A549 (cell line): ENCODE results near the gene TGFBRAP1. TPM values are rescaled to one million over a fixed set of nuclear protein-coding genes. Genes with fewer than 3 reads are reported as not detected.

ENCODE experiments used
- ATAC-seq, 2 experiments: fragments of 200-7000 bp in 1 of 2; fragments of >200 bp in 1 of 2; cut with Nextera tagmentation in 1 of 2; cut with Tn5 transposase in 1 of 2; 3 replicates each; pipeline versions ENCODE4 v1.8.0 to v1.9.1; 2018 to 2020; ENCODE audit warnings: mild to moderate bottlenecking in 1 of 2, moderate library complexity in 1 of 2
- CTCF ChIA-PET: fragments of 300-600 bp; sonication (Branson Sonifier 250); formaldehyde crosslinking; extraction: SDS; loops from one replicate; lab custom pipeline; 2021; ENCODE audit warnings: antibody characterized with exemption, inconsistent platforms; lab: Yijun Ruan, JAX
- POLR2A ChIA-PET: fragments of 350-600 bp; formaldehyde crosslinking; extraction: SDS; loops from one replicate; lab custom pipeline; 2021; ENCODE audit warnings: antibody characterized with exemption, inconsistent platforms; lab: Yijun Ruan, JAX
- DNase-seq, 2 experiments: peaks; one replicate each; pipeline versions ENCODE4 v3.0.0 to v3.0.0-alpha.2; 2011 to 2016; ENCODE audit warnings: low read depth in 1 of 2, low spot score in 1 of 2
- FAIRE-seq: peaks from 2 replicates; lab custom pipeline; 2011; peaks lifted over from hg19 to GRCh38; lab: Jason Lieb, UNC
- H3K27ac ChIP-seq, 2 experiments: fragments of >200 bp; sonication (Bioruptor Twin); formaldehyde crosslinking; 3 replicates each; pipeline ENCODE4 v1.5.1; 2016 to 2017
- H3K4me1 ChIP-seq: fragments of >200 bp; sonication (Bioruptor Twin); formaldehyde crosslinking; 3 replicates; pipeline ENCODE4 v1.6.1; 2016
- H3K4me2 ChIP-seq: fragments of >200 bp; sonication (Bioruptor Twin); formaldehyde crosslinking; 3 replicates; pipeline ENCODE4 v1.6.1; 2016
- H3K4me3 ChIP-seq: fragments of >200 bp; sonication (Bioruptor Twin); formaldehyde crosslinking; 3 replicates; pipeline ENCODE4 v1.5.1; 2016
- H3K9me3 ChIP-seq: fragments of >200 bp; sonication (Bioruptor Twin); formaldehyde crosslinking; 3 replicates; pipeline ENCODE4 v1.6.1; 2016
- CBX2 ChIP-seq: fragments of 200-600 bp; sonication (generic); IDR thresholded peaks from 2 replicates; pipeline ENCODE4 v1.6.1; 2016; ENCODE audit warnings: low read depth, mild to moderate bottlenecking, borderline replicate concordance
- CEBPB ChIP-seq, 2 experiments: fragments of >200 bp in 1 of 2; sonication (Bioruptor Twin) in 1 of 2; formaldehyde crosslinking in 1 of 2; IDR thresholded peaks; 2 replicates each; pipeline ENCODE4 v1.6.1; 2012 to 2016
- CHD2 ChIP-seq: fragments of 150-350 bp; IDR thresholded peaks from 2 replicates; pipeline ENCODE4 v1.6.1; 2014; ENCODE audit warnings: low read length; ENCODE audit not compliant: partially characterized antibody
- EHMT2 ChIP-seq: fragments of 200-600 bp; sonication (generic); IDR thresholded peaks from 2 replicates; pipeline ENCODE4 v1.6.1; 2016; ENCODE audit warnings: antibody characterized with exemption, low read depth, mild to moderate bottlenecking, moderate library complexity
- EP300 ChIP-seq, 2 experiments: fragments of >200 bp; sonication (Bioruptor Twin); formaldehyde crosslinking; IDR thresholded peaks; 2 replicates in 1 of 2; 3 replicates in 1 of 2; pipeline ENCODE4 v1.6.1; 2016 to 2017
- FOSL2 ChIP-seq, 2 experiments: fragments of 450-650 bp in 1 of 2; fragments of >200 bp in 1 of 2; sonication (Bioruptor Twin) in 1 of 2; formaldehyde crosslinking; IDR thresholded peaks; 2 replicates each; pipeline versions ENCODE4 v1.5.0 to v1.6.1; 2016 to 2020; ENCODE audit warnings: mild to moderate bottlenecking in 1 of 2, moderate library complexity in 1 of 2
- FOXS1 ChIP-seq: fragments of 250-450 bp; sonication (Bioruptor Pico); IDR thresholded peaks from 2 replicates; pipeline ENCODE4 v1.5.0; 2020; ENCODE audit warnings: mild to moderate bottlenecking, moderate library complexity
- GATA3 ChIP-seq: IDR thresholded peaks from 2 replicates; pipeline ENCODE4 v1.6.1; 2012; ENCODE audit warnings: borderline replicate concordance
- HOXA7 ChIP-seq: fragments of 250-450 bp; sonication (Bioruptor Pico); IDR thresholded peaks from 2 replicates; pipeline ENCODE4 v1.5.0; 2020; ENCODE audit warnings: mild to moderate bottlenecking, moderate library complexity
- HOXB13 ChIP-seq: fragments of 250-450 bp; sonication (Bioruptor Pico); IDR thresholded peaks from 2 replicates; pipeline ENCODE4 v1.5.0; 2020; ENCODE audit warnings: low read depth, mild to moderate bottlenecking, moderate library complexity
- HOXB5 ChIP-seq: fragments of 250-450 bp; sonication (Bioruptor Pico); IDR thresholded peaks from 2 replicates; pipeline ENCODE4 v1.5.0; 2020; ENCODE audit warnings: mild to moderate bottlenecking, moderate library complexity
- JUN ChIP-seq, 2 experiments: fragments of >200 bp; sonication (Bioruptor Twin); formaldehyde crosslinking; IDR thresholded peaks; 2 replicates in 1 of 2; 3 replicates in 1 of 2; pipeline ENCODE4 v1.6.1; 2016 to 2017
- JUNB ChIP-seq: fragments of >200 bp; sonication (Bioruptor Twin); formaldehyde crosslinking; IDR thresholded peaks from 2 replicates; pipeline ENCODE4 v1.6.1; 2016
- KDM1A ChIP-seq: fragments of 200-600 bp; sonication (generic); IDR thresholded peaks from 2 replicates; pipeline ENCODE4 v1.6.1; 2016; ENCODE audit warnings: low read depth, mild to moderate bottlenecking
- MAFK ChIP-seq: fragments of 450-650 bp; IDR thresholded peaks from 2 replicates; pipeline ENCODE4 v1.6.1; 2014; ENCODE audit not compliant: partially characterized antibody
- MYC ChIP-seq: IDR thresholded peaks from 2 replicates; pipeline ENCODE4 v1.6.1; 2012; ENCODE audit warnings: mild to moderate bottlenecking, inconsistent platforms, low read length, improper control_type of control experiment, borderline replicate concordance
- NPAS2 ChIP-seq: fragments of 250-450 bp; sonication (Bioruptor Pico); IDR thresholded peaks from 2 replicates; pipeline ENCODE4 v1.8.0; 2022; ENCODE audit warnings: mild to moderate bottlenecking, moderate library complexity, borderline replicate concordance
- PHF8 ChIP-seq: fragments of 200-600 bp; sonication (generic); IDR thresholded peaks from 2 replicates; pipeline ENCODE4 v1.6.1; 2016; ENCODE audit warnings: low read depth, mild to moderate bottlenecking, antibody characterized with exemption, moderate library complexity, borderline replicate concordance
- POLR2A ChIP-seq: IDR thresholded peaks from 2 replicates; pipeline ENCODE4 v1.6.1; 2012; ENCODE audit warnings: mild to moderate bottlenecking, low read length
- ZC3H11A ChIP-seq: fragments of 450-650 bp; IDR thresholded peaks from 2 replicates; pipeline ENCODE4 v1.6.1; 2014; ENCODE audit warnings: antibody characterized with exemption, mild to moderate bottlenecking
- ZNF302 ChIP-seq: fragments of 250-450 bp; sonication (Bioruptor Pico); IDR thresholded peaks from 2 replicates; pipeline ENCODE4 v1.9.0; 2021; ENCODE audit warnings: inconsistent platforms, mild to moderate bottlenecking, moderate library complexity
- ZSCAN20 ChIP-seq: fragments of 250-450 bp; sonication (Bioruptor Pico); IDR thresholded peaks from 2 replicates; pipeline ENCODE4 v1.8.0; 2022; ENCODE audit warnings: mild to moderate bottlenecking, moderate library complexity
- WGBS: methylation state at CpG from one replicate; pipeline ENCODE4 v1.1.6; 2017; ENCODE audit errors: missing lambda C conversion rate; 5-methylcytosine and 5-hydroxymethylcytosine counted together
- polyA plus RNA-seq, 4 experiments: library from polyadenylated mRNA; depleted of rRNA in 3 of 4; stranded (reverse); fragments of >200 nt; fragmentation: RNase III in 1 of 4; extraction: RNeasy Plus Mini Kit Qiagen cat#74134 plus additional on column Dnase treatment in 1 of 4; gene quantifications; 2 replicates in 3 of 4; 3 replicates in 1 of 4; pipeline ENCODE4 v1.2.3, GENCODE V29; 2011 to 2017
- TF ChIP-seq, protein P1 (sequence below): IDR thresholded peaks from 2 replicates; pipeline ENCODE4 v1.6.1; 2012
- TF ChIP-seq, protein P2 (sequence below): IDR thresholded peaks from 2 replicates; pipeline ENCODE4 v1.6.1; 2012
- TF ChIP-seq, protein P3 (sequence below): fragments of 150-350 bp; IDR thresholded peaks from 2 replicates; pipeline ENCODE4 v1.6.1; 2014; ENCODE audit warnings: low read depth, mild to moderate bottlenecking, low read length
- TF ChIP-seq, protein P4 (sequence below): IDR thresholded peaks from 2 replicates; pipeline ENCODE4 v1.6.1; 2012; ENCODE audit warnings: low read depth, borderline replicate concordance
- TF ChIP-seq, protein P5 (sequence below): fragments of 450-650 bp; IDR thresholded peaks from 2 replicates; pipeline ENCODE4 v1.6.1; 2014; ENCODE audit warnings: antibody characterized with exemption
- TF ChIP-seq, protein P6 (sequence below): fragments of >200 bp; sonication (Bioruptor Twin); formaldehyde crosslinking; IDR thresholded peaks from 3 replicates; pipeline ENCODE4 v1.5.1; 2016

Gene TGFBRAP1
- polyA plus RNA-seq, 2 of the 4 experiments (the other 2 are of a cell fraction), result 9.0 to 13.7 TPM

DNA sequence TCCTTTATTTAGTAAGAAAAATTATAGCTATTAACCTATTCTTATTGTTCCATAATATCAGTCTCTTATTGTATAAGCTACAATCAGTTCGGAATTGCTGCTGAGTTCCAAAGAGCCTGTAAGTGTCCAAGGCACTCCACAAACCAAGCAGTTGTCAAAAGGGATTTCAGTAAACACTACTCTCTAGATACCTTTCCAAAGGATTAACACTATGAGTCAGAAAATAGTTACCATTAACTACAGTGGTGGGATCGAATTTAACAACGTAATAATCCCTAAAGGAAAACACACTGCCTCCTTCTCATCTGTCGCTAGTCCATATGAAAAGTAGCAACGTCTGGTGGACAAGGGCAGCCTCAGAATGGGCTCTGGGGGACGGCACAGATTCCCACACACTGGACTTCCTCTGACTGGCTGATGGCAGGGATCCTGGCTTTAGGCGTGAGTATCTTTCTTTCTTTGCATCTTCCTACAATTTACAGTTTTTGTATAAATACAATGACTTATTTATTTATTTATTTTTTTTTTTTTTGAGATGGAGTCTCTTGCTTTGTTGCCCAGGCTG is 8.8 kb downstream of the TGFBRAP1 start:
- no peak for FAIRE-seq
- ChIA-PET POLR2A (no interaction called here), CTCF (interaction anchor here (2.3 kb wide), 1 partner anchor 26 kb away, joined by 9 read pairs; no protein-coding TSS in a partner anchor)

DNA sequence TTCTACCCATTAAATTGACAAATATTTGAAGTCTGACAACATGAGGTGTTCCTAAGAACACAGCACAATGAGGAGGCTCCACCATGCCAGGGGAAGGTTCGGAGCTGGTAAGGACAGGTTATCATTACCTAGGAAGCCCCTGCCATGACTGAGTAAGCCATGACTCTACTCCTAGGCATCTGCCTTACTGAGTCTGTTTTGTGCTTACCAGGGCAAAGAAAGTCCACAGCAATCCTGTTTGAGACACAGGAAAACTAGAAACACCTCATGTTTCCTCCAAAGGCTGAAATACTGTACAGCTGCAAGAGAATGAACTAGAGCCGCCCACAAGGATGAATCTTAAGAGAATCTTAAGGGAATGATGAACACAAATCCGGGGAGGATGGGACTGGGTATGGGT is 11.6 kb downstream of the TGFBRAP1 start:
- WGBS, result 95% methylated on average over 3 of the region's 3 CpGs
- no peaks in the 10 kb centered on the region for H3K9me3 ChIP-seq
- ChIA-PET POLR2A (no interaction called here), CTCF (interaction anchor here (1.7 kb wide), 1 partner anchor 12 kb away, joined by 5 read pairs; the partner anchor contains the start of gene TGFBRAP1)
- ATAC-seq (no peak), FAIRE-seq (no peak), DNase-seq (no peak)
- H3K4me1 ChIP-seq, result no peaks in the 10 kb centered on the region
- TF ChIP-seq POLR2A, result no peak
- TF ChIP-seq EHMT2, result no peak
- TF ChIP-seq, protein P1, sequence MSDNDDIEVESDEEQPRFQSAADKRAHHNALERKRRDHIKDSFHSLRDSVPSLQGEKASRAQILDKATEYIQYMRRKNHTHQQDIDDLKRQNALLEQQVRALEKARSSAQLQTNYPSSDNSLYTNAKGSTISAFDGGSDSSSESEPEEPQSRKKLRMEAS, result no peak
- no peak for TF ChIP-seq CHD2
- no peak for TF ChIP-seq MYC
- no peak for TF ChIP-seq FOSL2 (IDR thresholded peaks at IDR 0.05)
- no peak for TF ChIP-seq FOSL2 (CRISPR knock-in tag; IDR thresholded peaks at IDR 0.05)
- no peak for TF ChIP-seq ZC3H11A
- no peak for TF ChIP-seq ZNF302 (CRISPR knock-in tag)
- H3K27ac ChIP-seq, result no peak overlapping the region
- H3K4me2 ChIP-seq, result no peak overlapping the region
- H3K4me3 ChIP-seq, result no peak overlapping the region

More for the DNA sequence above, 8.8 kb downstream of the TGFBRAP1 start:
- TF ChIP-seq, protein P2, sequence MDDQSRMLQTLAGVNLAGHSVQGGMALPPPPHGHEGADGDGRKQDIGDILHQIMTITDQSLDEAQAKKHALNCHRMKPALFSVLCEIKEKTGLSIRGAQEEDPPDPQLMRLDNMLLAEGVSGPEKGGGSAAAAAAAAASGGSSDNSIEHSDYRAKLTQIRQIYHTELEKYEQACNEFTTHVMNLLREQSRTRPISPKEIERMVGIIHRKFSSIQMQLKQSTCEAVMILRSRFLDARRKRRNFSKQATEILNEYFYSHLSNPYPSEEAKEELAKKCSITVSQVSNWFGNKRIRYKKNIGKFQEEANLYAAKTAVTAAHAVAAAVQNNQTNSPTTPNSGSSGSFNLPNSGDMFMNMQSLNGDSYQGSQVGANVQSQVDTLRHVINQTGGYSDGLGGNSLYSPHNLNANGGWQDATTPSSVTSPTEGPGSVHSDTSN, result no peak
- TF ChIP-seq JUN (IDR thresholded peaks at IDR 0.05), result no peak
- no peak for TF ChIP-seq CEBPB (IDR thresholded peaks at IDR 0.05)
- TF ChIP-seq NPAS2 (CRISPR knock-in tag), result no peak
- TF ChIP-seq, protein P3, sequence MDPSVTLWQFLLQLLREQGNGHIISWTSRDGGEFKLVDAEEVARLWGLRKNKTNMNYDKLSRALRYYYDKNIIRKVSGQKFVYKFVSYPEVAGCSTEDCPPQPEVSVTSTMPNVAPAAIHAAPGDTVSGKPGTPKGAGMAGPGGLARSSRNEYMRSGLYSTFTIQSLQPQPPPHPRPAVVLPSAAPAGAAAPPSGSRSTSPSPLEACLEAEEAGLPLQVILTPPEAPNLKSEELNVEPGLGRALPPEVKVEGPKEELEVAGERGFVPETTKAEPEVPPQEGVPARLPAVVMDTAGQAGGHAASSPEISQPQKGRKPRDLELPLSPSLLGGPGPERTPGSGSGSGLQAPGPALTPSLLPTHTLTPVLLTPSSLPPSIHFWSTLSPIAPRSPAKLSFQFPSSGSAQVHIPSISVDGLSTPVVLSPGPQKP, result no peak
- TF ChIP-seq, protein P4, sequence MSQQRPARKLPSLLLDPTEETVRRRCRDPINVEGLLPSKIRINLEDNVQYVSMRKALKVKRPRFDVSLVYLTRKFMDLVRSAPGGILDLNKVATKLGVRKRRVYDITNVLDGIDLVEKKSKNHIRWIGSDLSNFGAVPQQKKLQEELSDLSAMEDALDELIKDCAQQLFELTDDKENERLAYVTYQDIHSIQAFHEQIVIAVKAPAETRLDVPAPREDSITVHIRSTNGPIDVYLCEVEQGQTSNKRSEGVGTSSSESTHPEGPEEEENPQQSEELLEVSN, result no peak
- no peak for TF ChIP-seq EP300 (IDR thresholded peaks at IDR 0.05)
- no peak for TF ChIP-seq ZC3H11A
- no peak for TF ChIP-seq ZSCAN20 (CRISPR knock-in tag)
- TF ChIP-seq PHF8, result no peak
- no peak for TF ChIP-seq FOXS1 (CRISPR knock-in tag)
- no peak for TF ChIP-seq KDM1A
- no peak for TF ChIP-seq GATA3
- TF ChIP-seq CBX2, result no peak
- TF ChIP-seq HOXA7, result no peak
- DNase-seq, result no peak
- 0 out of 3 replicates have a peak, but pooled peaks cover 4% of the 10 kb centered on the region for H3K4me1 ChIP-seq
- no peak overlapping the region for H3K4me2 ChIP-seq
- H3K27ac ChIP-seq, result no peak overlapping the region
- 83% methylated on average over 7 of the region's 7 CpGs for WGBS
- no peak overlapping the region for H3K4me3 ChIP-seq
- ATAC-seq, result no peak
- H3K9me3 ChIP-seq, result no peaks in the 10 kb centered on the region

DNA sequence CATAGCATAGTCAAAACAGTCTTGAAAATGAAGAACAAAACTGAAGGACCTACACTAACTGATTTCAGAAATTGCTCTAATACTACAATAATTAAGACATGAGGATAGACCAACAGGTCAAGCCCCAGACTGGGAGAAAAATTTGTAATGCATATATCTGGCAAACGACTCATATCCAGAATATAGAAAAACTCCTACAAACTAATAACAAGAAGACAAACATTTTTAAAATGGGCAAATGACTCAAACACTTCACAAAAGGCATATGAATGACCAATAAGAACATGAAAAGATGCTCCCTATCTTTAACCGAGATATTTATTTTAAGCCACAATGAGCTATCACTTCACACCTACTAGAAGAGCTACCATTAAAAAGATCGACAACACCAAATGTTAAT is 14.2 kb downstream of the TGFBRAP1 start:
- H3K9me3 ChIP-seq, result no peaks in the 10 kb centered on the region
- FAIRE-seq (no peak), DNase-seq (no peak), ATAC-seq (no peak)
- H3K4me1 ChIP-seq, result peaks cover 4% of the 10 kb centered on the region; the same call in 1 of the 3 replicates
- ChIA-PET POLR2A (no interaction called here), CTCF (no interaction called here)
- no peak overlapping the region for H3K27ac ChIP-seq
- no peak overlapping the region for H3K4me2 ChIP-seq
- WGBS, result 81% methylated on average over 3 of the region's 3 CpGs
- no peak overlapping the region for H3K4me3 ChIP-seq
- no peak for TF ChIP-seq JUNB
- no peak for TF ChIP-seq HOXB13
- TF ChIP-seq, protein P5, sequence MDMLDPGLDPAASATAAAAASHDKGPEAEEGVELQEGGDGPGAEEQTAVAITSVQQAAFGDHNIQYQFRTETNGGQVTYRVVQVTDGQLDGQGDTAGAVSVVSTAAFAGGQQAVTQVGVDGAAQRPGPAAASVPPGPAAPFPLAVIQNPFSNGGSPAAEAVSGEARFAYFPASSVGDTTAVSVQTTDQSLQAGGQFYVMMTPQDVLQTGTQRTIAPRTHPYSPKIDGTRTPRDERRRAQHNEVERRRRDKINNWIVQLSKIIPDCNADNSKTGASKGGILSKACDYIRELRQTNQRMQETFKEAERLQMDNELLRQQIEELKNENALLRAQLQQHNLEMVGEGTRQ, result no peak
- TF ChIP-seq MAFK, result no peak
- TF ChIP-seq FOXS1 (CRISPR knock-in tag), result no peak
- no peak for TF ChIP-seq FOSL2 (IDR thresholded peaks at IDR 0.05)
- no peak for TF ChIP-seq FOSL2 (CRISPR knock-in tag; IDR thresholded peaks at IDR 0.05)
- no peak for TF ChIP-seq EP300 (IDR thresholded peaks at IDR 0.05)
- no peak for TF ChIP-seq HOXB5
- TF ChIP-seq, protein P3, result no peak
- no peak for TF ChIP-seq JUN (IDR thresholded peaks at IDR 0.05)
- TF ChIP-seq PHF8, result no peak
- TF ChIP-seq, protein P6, sequence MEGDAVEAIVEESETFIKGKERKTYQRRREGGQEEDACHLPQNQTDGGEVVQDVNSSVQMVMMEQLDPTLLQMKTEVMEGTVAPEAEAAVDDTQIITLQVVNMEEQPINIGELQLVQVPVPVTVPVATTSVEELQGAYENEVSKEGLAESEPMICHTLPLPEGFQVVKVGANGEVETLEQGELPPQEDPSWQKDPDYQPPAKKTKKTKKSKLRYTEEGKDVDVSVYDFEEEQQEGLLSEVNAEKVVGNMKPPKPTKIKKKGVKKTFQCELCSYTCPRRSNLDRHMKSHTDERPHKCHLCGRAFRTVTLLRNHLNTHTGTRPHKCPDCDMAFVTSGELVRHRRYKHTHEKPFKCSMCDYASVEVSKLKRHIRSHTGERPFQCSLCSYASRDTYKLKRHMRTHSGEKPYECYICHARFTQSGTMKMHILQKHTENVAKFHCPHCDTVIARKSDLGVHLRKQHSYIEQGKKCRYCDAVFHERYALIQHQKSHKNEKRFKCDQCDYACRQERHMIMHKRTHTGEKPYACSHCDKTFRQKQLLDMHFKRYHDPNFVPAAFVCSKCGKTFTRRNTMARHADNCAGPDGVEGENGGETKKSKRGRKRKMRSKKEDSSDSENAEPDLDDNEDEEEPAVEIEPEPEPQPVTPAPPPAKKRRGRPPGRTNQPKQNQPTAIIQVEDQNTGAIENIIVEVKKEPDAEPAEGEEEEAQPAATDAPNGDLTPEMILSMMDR, result no peak
